K562 (cell line): ENCODE results near the gene ERLEC1. TPM values are rescaled to one million over a fixed set of nuclear protein-coding genes. Genes with fewer than 3 reads are reported as not detected.

Experiments
- CBFB ChIP-seq: sonication (generic); formaldehyde crosslinking; IDR thresholded peaks from 2 replicates; pipeline ENCODE4 v1.4.0; 2020; ENCODE audit warnings: mild to moderate bottlenecking, missing genetic modification reagents
- DIDO1 ChIP-seq: fragments of 450-650 bp; IDR thresholded peaks from 2 replicates; pipeline ENCODE4 v1.6.1; 2016; ENCODE audit warnings: low read depth, missing biosample characterization, missing genetic modification characterization
- ELF2 ChIP-seq: fragments of 250-450 bp; sonication (Bioruptor Pico); IDR thresholded peaks from 2 replicates; pipeline ENCODE4 v1.5.0; 2021; ENCODE audit warnings: mild to moderate bottlenecking
- MIER1 ChIP-seq: fragments of 450-650 bp; IDR thresholded peaks from 2 replicates; pipeline ENCODE4 v1.6.1; 2016; ENCODE audit warnings: antibody characterized with exemption, mild to moderate bottlenecking, low read depth
- NFIX ChIP-seq: fragments of 250-450 bp; sonication (Bioruptor Pico); IDR thresholded peaks from 2 replicates; pipeline ENCODE4 v1.4.0; 2020; ENCODE audit warnings: low read depth, mild to moderate bottlenecking, moderate library complexity
- PHF20 ChIP-seq: fragments of 450-650 bp; IDR thresholded peaks from 2 replicates; pipeline ENCODE4 v1.6.1; 2018; ENCODE audit not compliant: partially characterized antibody
- SMARCA4 ChIP-seq: fragments of 450-650 bp; IDR thresholded peaks from 2 replicates; pipeline ENCODE4 v1.6.1; 2016
- STAG1 ChIP-seq: sonication (generic); formaldehyde crosslinking; IDR thresholded peaks from 2 replicates; pipeline ENCODE4 v1.5.0; 2020; ENCODE audit warnings: missing genetic modification reagents, borderline replicate concordance
- STAT5A ChIP-seq: IDR thresholded peaks from 2 replicates; pipeline ENCODE4 v1.6.1; 2012; ENCODE audit warnings: low read length, inconsistent platforms, borderline replicate concordance
- THRAP3 ChIP-seq: fragments of 450-650 bp; IDR thresholded peaks from 2 replicates; pipeline ENCODE4 v1.6.1; 2016; ENCODE audit warnings: mild to moderate bottlenecking, inconsistent platforms, borderline replicate concordance
- ZFP36 ChIP-seq: fragments of 150-350 bp; IDR thresholded peaks from 2 replicates; pipeline ENCODE4 v1.6.1; 2018; ENCODE audit warnings: low read length, low read depth; ENCODE audit not compliant: partially characterized antibody
- ZNF121 ChIP-seq: sonication (generic); formaldehyde crosslinking; conservative IDR thresholded peaks from 2 replicates; pipeline ENCODE4 v1.8.0; 2022; ENCODE audit warnings: missing genetic modification reagents
- ZNF668 ChIP-seq: fragments of 250-450 bp; sonication (Bioruptor Pico); IDR thresholded peaks from 2 replicates; pipeline ENCODE4 v1.8.0; 2022; ENCODE audit warnings: mild to moderate bottlenecking, inconsistent platforms
- ZNF766 ChIP-seq: fragments of 200-800 bp; sonication (Bioruptor generic); conservative IDR thresholded peaks from 2 replicates; pipeline ENCODE4 v1.6.1; 2016; ENCODE audit warnings: missing genetic modification characterization, missing compliant biosample characterization
- ZNF785 ChIP-seq: fragments of 250-450 bp; sonication (Bioruptor Pico); IDR thresholded peaks from 2 replicates; pipeline ENCODE4 v1.4.0; 2020; ENCODE audit warnings: mild to moderate bottlenecking
- polyA plus RNA-seq, 8 experiments: library from polyadenylated mRNA; depleted of rRNA in 4 of 8; stranded (reverse) in 5 of 8; unstranded in 3 of 8; fragments of >200 nt; fragmentation: Nextera tagmentation in 2 of 8; fragmentation: Illumina TruSeq in 1 of 8; extraction: Ambion mirVana in 2 of 8; extraction: Trizol in 1 of 8; gene quantifications; 2 replicates each; pipeline versions ENCODE4 v1.2.1 to v1.2.3, GENCODE V29; 2011 to 2014; ENCODE audit warnings: inconsistent platforms in 1 of 8, missing spikeins in 1 of 8
- total RNA-seq, 7 experiments: library from RNA; depleted of rRNA in 6 of 7; stranded (reverse); fragments of >200 nt in 6 of 7; fragmentation: Illumina TruSeq in 2 of 7; extraction: Trizol in 2 of 7; gene quantifications; 2 replicates each; pipeline versions ENCODE4 v1.2.1 to v1.2.3, GENCODE V29; 2011 to 2021; ENCODE audit warnings: low replicate concordance in 1 of 7
- TF ChIP-seq, protein P1 (sequence below): fragments of 450-650 bp; IDR thresholded peaks from 2 replicates; pipeline ENCODE4 v1.6.1; 2016; ENCODE audit warnings: antibody characterized with exemption
- TF ChIP-seq, protein P2 (sequence below): fragments of 450-650 bp; IDR thresholded peaks from 2 replicates; pipeline ENCODE4 v1.6.1; 2017; ENCODE audit warnings: antibody characterized with exemption, mild to moderate bottlenecking
- TF ChIP-seq, protein P3 (sequence below): sonication (generic); formaldehyde crosslinking; IDR thresholded peaks from 2 replicates; pipeline ENCODE4 v1.8.0; 2022; ENCODE audit warnings: mild to moderate bottlenecking, missing genetic modification reagents, borderline replicate concordance
- TF ChIP-seq, protein P4 (sequence below), 2 experiments: fragments of 450-650 bp in 1 of 2; sonication (generic) in 1 of 2; formaldehyde crosslinking; conservative IDR thresholded peaks; 2 replicates each; pipeline versions ENCODE4 v1.4.0 to v1.8.1; 2020 to 2022; ENCODE audit warnings: mild to moderate bottlenecking in 1 of 2, missing genetic modification reagents in 1 of 2

Gene ERLEC1
- total and polyA plus RNA-seq, 9 of the 15 experiments (the other 6 are each of a cell fraction or from before 2014, with no cell fraction given): 12.0 to 41.6 (median 30.6) TPM

DNA sequence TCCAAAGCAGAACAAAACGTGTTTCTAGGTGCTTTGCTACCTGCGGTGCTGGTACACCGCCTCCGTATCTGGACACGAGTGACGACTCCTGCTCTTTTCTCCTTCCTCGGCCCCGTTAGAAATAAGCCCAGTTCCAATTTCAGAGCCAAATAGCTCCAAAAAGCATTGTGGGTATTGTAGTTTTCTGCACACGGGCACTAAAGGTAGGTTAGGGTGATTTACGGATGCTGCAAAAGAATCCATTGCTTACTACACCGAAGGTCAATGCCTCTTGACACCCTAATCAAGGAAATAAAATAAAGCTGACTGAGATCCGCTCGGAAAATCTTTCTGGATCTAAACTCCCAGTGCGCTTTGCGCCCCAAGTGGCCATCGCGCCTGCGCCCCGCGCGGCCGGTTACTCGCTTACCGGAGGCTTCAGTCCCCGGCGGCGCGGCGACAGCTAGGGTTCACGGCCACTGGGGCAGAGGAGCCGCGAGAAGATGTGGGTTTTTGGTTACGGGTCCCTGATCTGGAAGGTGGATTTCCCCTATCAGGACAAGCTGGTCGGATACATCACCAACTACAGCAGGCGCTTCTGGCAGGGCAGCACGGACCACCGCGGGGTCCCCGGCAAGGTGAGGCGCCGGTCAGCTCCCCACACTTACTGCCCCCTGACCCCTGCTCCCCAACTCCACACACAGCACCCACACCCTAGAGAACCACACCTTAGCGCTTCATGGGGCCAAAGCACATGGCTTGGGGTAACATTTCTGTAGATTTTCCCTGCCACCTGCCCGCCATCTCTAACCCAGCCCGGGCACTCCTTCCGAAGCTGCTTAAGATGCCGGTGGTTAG is 19.2 kb upstream of the ERLEC1 start, which contains the start of gene CHAC2 (continued):
- TF ChIP-seq ZFP36 (no peak), ZNF121 (CRISPR knock-in tag) (no peak), STAG1 (CRISPR knock-in tag) (no peak), THRAP3 (no peak; the same call in 1 of the 2 replicates), MIER1 (no peak), ZNF766 (CRISPR knock-in tag) (0 out of 2 replicates have a peak, but pooled peaks have one; percentile 42), ZNF668 (CRISPR knock-in tag) (no peak), ELF2 (CRISPR knock-in tag) (no peak), PHF20 (no peak), DIDO1 (no peak; the same call in 1 of the 2 replicates), STAT5A (no peak), SMARCA4 (no peak), ZNF785 (CRISPR knock-in tag) (no peak), CBFB (no peak), NFIX (no peak)
- TF ChIP-seq, protein P1, sequence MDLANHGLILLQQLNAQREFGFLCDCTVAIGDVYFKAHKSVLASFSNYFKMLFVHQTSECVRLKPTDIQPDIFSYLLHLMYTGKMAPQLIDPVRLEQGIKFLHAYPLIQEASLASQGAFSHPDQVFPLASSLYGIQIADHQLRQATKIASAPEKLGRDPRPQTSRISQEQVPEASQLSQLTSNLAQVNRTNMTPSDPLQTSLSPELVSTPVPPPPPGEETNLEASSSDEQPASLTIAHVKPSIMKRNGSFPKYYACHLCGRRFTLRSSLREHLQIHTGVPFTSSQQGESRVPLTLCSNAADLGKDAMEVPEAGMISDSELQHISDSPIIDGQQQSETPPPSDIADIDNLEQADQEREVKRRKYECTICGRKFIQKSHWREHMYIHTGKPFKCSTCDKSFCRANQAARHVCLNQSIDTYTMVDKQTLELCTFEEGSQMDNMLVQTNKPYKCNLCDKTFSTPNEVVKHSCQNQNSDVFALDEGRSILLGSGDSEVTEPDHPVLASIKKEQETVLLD: 0 out of 2 replicates have a peak, but pooled peaks have one; percentile 51
- TF ChIP-seq, protein P2, sequence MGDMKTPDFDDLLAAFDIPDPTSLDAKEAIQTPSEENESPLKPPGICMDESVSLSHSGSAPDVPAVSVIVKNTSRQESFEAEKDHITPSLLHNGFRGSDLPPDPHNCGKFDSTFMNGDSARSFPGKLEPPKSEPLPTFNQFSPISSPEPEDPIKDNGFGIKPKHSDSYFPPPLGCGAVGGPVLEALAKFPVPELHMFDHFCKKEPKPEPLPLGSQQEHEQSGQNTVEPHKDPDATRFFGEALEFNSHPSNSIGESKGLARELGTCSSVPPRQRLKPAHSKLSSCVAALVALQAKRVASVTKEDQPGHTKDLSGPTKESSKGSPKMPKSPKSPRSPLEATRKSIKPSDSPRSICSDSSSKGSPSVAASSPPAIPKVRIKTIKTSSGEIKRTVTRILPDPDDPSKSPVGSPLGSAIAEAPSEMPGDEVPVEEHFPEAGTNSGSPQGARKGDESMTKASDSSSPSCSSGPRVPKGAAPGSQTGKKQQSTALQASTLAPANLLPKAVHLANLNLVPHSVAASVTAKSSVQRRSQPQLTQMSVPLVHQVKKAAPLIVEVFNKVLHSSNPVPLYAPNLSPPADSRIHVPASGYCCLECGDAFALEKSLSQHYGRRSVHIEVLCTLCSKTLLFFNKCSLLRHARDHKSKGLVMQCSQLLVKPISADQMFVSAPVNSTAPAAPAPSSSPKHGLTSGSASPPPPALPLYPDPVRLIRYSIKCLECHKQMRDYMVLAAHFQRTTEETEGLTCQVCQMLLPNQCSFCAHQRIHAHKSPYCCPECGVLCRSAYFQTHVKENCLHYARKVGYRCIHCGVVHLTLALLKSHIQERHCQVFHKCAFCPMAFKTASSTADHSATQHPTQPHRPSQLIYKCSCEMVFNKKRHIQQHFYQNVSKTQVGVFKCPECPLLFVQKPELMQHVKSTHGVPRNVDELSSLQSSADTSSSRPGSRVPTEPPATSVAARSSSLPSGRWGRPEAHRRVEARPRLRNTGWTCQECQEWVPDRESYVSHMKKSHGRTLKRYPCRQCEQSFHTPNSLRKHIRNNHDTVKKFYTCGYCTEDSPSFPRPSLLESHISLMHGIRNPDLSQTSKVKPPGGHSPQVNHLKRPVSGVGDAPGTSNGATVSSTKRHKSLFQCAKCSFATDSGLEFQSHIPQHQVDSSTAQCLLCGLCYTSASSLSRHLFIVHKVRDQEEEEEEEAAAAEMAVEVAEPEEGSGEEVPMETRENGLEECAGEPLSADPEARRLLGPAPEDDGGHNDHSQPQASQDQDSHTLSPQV: peak; percentile 51
- TF ChIP-seq, protein P3, sequence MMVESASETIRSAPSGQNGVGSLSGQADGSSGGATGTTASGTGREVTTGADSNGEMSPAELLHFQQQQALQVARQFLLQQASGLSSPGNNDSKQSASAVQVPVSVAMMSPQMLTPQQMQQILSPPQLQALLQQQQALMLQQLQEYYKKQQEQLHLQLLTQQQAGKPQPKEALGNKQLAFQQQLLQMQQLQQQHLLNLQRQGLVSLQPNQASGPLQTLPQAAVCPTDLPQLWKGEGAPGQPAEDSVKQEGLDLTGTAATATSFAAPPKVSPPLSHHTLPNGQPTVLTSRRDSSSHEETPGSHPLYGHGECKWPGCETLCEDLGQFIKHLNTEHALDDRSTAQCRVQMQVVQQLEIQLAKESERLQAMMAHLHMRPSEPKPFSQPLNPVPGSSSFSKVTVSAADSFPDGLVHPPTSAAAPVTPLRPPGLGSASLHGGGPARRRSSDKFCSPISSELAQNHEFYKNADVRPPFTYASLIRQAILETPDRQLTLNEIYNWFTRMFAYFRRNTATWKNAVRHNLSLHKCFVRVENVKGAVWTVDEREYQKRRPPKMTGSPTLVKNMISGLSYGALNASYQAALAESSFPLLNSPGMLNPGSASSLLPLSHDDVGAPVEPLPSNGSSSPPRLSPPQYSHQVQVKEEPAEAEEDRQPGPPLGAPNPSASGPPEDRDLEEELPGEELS (CRISPR knock-in tag): peak; percentile 65; the same call in 1 of the 2 replicates
- TF ChIP-seq, protein P4, sequence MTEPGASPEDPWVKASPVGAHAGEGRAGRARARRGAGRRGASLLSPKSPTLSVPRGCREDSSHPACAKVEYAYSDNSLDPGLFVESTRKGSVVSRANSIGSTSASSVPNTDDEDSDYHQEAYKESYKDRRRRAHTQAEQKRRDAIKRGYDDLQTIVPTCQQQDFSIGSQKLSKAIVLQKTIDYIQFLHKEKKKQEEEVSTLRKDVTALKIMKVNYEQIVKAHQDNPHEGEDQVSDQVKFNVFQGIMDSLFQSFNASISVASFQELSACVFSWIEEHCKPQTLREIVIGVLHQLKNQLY (CRISPR knock-in tag; conservative IDR thresholded peaks at IDR 0.05): no peak
